ENCODE data around the gene PTGDS. TPM values are rescaled to one million over a fixed set of nuclear protein-coding genes. Genes with fewer than 3 reads are reported as not detected.

The PTGDS gene
- polyA plus RNA-seq, 3 donors = 42.1 to 113 (median 66.3) TPM

GRCh38 chr9:136964833-136965422 lies 12.4 kb upstream of the PTGDS start:
- no peak for DNase-seq (ENCODE audit: extremely low read depth in 1 of 11, low read depth in 9 of 11, low spot score in 4 of 11)

DNA sequence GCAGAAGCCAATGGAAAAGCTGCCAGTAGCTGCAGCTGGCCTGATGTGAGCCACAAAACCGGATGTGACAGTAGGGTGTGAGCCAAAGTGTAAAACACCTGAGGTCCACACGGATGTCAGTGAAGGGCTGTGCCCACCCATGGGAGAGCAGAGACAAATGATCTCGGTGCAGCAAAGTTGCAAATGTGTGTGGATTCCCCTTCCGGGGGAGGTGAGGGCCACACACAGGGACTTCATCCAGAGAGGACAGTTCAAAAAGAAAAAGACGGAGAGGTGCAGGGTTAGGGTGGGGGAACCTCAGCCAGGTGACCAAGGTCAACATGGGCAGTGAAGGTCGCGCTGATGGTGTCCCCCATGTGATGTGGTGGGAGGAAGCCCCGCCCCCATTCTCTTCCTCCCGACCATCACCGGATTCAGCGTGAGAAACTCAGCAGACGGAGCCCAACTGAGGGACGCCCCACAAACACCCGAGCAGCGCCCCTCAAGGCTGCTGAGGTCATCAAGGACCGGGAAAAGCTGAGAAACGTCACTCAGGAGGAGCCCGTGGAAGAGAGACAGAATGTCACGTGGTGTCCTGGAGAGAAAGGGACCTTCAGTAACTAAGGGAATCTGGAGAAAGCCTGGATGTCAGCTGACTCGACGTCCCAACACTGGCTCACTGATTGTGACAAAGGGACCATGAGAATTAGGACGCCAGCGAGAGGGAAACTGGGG lies 11.4 kb upstream of the PTGDS start:
- DNase-seq (ENCODE audit: extremely low read depth in 1 of 11, low read depth in 9 of 11, low spot score in 4 of 11) = no peak

DNA sequence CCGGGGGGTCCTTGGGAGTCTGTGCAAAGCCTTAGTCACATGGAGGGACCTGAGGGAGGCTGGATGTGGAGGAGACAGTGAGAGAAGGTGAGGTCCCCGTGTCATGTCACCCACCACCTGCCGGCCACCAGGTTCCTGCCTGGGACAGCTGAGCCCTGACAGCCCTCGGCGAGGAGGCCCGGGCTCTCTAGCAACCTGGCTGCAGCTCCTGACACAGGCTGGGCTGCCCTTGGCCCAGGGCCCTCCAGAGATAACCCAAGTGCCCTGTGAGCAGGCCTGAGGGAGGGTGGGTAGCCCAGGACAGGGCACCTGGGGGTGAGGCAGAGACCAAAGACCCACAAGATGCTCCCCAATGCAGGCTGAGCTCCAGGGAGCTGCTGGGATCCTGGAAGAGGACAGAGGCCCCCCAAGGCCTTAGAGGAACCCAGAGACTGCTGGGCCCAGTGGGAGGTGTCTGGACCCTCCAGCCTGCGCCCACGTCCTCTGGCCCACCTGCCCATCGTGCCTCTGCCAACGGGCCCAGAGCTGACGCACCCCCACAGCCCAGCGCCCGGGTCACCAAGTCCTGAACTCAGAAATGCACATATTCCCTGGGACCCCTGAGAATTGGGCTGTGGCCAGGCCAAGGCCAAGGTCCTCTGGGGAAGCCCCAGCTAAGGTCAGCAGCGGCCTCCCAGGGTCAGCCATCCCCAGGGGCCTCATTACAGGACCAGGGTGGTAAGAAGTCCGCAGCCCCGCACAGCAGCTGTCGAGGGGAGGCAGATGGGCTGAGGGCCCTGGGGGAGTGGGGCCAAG lies 8.8 kb upstream of the PTGDS start:
- no peak for DNase-seq (ENCODE audit: extremely low read depth in 1 of 11, low read depth in 9 of 11, low spot score in 4 of 11)

DNA sequence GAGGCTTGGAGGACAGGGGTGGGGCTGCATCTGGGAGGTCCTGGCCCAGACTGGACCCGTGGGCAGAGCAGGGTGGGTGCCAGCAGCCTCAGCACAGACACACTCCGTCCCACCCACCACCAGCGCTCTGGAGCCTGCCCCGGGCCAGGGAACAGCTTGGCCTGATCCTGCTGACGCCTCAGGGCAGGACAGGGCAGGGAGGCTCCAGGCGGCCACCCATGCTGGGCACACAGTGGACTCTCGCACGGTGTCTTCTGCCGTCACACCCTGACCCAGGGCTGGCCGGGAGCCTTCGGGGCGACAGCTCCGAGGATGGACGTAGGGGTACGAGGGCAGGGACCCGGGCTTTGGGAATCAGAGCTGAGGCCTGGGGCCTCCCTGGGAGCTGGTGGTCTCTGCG lies 8.2 kb upstream of the PTGDS start:
- no peak for DNase-seq (ENCODE audit: extremely low read depth in 1 of 11, low read depth in 9 of 11, low spot score in 4 of 11)

- no peak for DNase-seq (ENCODE audit: extremely low read depth in 1 of 11, low read depth in 9 of 11, low spot score in 4 of 11)
These were observed 7.5 kb upstream of the PTGDS start for GRCh38 chr9:136969774-136970173.

DNA sequence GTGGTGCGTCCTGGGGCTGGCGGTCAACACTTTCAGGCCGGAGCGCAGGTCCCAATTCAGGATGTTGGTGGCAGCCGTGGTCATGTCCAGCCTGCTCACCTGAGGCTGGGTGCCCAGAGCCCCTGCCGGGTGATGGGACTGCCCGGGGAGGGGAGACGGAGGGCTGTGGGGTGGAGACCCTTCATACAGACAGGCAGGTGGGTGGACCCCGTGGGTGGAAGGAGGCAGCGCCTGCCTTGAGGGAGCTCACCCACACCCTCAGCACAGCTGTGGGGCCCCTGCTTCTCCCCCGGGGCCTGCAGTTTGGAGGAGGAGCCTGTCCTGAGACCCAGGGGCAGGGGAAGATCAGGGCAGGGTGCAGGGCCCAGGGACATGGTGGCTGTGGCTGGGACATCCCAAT lies 6.9 kb upstream of the PTGDS start:
- DNase-seq (ENCODE audit: extremely low read depth in 1 of 11, low read depth in 9 of 11, low spot score in 4 of 11) = no peak

DNA sequence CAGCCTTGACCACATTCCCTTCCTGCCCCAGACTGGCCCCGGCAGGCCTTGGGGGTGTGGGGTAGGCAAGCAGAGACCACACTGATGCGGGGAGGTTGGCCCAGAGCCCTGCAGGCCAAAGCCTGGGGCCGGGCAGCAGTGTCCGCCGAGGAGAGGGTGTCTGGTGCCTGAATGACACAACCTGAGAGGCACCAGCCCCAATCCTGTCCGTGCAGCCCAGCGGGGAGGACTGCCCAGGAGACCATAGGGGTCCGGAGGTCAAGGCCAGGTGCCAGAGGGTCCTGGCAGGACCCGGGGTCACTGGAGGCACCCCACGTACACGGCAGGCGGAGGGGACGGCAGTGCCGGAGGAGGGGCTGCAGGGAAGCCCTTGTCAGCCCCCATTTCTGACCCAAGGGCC lies 5.6 kb upstream of the PTGDS start:
- no peak for DNase-seq (ENCODE audit: extremely low read depth in 1 of 11, low read depth in 9 of 11, low spot score in 4 of 11)

GRCh38 chr9:136972335-136972734 lies 5.0 kb upstream of the PTGDS start:
- no peak for DNase-seq (ENCODE audit: extremely low read depth in 1 of 11, low read depth in 9 of 11, low spot score in 4 of 11)

DNA sequence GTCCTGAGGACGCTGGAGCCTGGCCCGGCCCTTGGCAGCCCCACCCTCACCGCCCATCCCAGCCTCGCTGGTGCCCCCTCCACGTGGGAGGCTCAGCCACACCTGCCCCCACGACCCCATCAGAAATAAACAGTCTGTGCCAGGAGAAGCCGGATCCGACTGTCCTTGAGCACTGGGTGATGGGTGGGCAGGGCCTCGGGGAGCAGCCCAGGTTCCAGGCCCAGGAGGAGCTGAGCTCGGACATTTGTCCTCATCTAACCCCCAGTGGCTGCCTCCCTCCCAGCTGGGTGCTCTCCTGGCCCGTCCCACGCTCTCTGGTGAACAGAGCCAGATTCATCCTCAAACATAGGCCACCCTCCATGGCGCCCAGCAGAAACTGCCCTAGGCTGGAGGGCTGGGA lies 4.6 kb upstream of the PTGDS start:
- no peak for DNase-seq (ENCODE audit: extremely low read depth in 1 of 11, low read depth in 9 of 11, low spot score in 4 of 11)

DNA sequence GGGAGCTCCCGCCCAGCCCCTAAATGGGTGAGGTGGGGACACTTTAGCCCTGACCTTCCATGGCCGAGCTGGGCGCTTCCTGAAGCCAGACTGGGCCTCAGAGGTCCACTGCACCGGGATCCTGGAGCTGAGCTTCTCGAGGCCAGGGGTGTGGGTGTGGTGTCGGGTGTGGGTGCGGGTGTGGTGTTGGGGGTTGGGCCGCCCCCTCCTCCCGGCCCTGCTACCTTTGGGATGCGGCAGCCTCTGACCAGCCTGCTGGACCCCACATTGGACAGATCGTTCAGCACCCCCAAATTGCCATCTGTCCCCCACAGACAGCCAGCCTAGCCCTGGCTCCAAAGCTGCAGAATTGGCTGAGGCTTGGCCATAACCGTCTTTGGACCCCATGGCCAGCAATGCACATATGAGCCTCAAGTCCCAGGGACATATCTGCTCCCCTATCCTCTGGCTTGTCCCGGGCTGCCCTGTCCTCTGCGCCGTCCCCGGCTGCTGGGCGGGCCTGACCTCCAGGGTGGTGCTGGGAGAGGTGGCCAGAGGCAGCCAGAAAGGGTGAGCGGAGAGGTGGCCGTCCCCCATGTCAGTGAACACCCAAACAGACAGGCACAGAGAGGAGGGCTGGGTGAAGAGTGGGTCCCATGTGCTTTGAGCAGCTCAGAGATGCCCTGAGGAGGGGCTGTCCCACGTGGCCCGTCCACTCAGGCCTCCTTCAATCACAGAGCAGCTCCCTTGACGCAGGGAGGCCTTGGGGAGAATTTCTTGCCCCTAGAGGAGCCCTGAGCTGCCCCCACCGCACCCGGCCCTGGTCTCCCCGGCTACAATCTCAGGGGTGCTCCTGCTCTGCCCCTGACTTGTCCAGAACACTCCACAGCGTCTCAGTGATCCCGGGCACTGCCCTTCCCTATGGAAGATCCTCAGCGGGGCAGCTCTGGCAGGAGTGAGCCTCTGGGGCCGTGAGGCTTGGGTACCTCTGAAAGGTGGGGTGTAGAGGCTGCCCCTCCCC lies 3.4 kb upstream of the PTGDS start:
- DNase-seq (ENCODE audit: extremely low read depth in 1 of 11, low read depth in 9 of 11, low spot score in 4 of 11) = no peak

GRCh38 chr9:136974817-136975535 lies 2.3 kb upstream of the PTGDS start:
- DNase-seq (ENCODE audit: extremely low read depth in 1 of 11, low read depth in 9 of 11, low spot score in 4 of 11) = no peak

DNA sequence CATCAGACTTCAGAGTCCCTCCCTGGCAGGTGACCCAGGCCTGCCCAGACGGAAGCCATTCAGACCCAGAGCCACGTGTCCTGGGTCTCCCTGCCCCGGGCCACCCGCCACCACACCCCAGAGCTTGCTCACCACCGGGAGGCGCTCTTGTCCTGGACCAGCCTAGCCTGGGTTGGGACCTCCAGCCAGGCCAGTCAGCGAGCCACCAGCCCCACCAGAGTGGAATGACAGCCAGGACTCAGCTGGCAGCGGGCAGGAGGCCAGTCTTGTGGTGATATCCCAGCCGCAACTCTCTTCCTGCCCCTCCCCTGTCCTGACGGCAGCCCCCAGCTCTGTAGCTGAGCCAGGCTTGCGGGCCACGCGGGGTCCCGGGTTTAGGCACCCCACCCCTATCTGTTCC lies 1.7 kb upstream of the PTGDS start:
- DNase-seq (ENCODE audit: extremely low read depth in 1 of 11, low read depth in 9 of 11, low spot score in 4 of 11) = no peak

DNA sequence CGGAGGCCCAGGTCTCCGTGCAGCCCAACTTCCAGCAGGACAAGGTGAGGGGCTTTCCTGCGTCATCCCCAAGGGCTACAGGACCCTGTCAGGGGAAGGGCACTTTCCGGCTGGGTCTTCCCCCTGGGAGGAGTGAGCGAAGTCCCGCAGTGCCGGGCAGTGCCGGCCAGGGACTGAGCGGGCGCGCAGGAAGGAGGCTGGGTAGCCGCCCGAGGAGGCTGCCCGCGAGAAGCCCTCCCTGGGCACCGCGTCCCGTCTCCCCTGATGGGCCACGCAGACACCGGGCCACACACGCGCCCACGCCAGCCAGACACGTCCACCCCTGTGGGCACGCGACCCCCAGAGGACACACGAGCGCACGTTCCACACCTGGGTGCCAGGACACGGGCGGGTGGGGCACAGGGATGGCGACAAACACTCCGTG lies 357 bp downstream of the PTGDS start:
- no peak for DNase-seq (ENCODE audit: extremely low read depth in 1 of 11, low read depth in 9 of 11, low spot score in 4 of 11)

GRCh38 chr9:136978073-136978864 lies 965 bp downstream of the PTGDS start:
- DNase-seq (ENCODE audit: extremely low read depth in 1 of 11, low read depth in 9 of 11, low spot score in 4 of 11) = peak in 3 of 11 donors; percentile 44 to 54 (median 49)

DNA sequence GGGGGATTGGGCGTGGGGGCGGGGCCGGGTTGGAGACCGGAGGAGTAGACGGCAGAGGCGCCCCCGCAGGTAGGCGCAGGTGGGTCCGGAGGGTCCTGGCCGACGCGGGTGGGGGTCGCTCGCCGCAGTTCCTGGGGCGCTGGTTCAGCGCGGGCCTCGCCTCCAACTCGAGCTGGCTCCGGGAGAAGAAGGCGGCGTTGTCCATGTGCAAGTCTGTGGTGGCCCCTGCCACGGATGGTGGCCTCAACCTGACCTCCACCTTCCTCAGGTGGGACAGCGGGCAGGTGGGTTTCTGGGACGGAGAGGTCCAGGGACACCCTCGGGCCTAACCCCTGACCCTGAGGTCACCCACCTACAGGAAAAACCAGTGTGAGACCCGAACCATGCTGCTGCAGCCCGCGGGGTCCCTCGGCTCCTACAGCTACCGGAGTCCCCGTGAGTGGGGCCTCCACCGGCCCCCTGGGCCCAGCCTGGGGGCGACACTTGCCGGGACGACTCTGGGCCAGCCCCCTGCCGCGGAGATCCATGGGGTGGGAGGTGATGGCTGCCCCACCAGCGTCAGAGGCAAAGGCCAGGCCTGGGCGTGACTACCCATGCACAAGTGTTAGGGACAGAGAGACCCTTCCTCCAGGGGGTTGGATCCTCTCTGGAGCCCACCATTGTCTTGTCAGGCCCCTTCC lies 1.7 kb downstream of the PTGDS start:
- no peak for DNase-seq (ENCODE audit: extremely low read depth in 1 of 11, low read depth in 9 of 11, low spot score in 4 of 11)

DNA sequence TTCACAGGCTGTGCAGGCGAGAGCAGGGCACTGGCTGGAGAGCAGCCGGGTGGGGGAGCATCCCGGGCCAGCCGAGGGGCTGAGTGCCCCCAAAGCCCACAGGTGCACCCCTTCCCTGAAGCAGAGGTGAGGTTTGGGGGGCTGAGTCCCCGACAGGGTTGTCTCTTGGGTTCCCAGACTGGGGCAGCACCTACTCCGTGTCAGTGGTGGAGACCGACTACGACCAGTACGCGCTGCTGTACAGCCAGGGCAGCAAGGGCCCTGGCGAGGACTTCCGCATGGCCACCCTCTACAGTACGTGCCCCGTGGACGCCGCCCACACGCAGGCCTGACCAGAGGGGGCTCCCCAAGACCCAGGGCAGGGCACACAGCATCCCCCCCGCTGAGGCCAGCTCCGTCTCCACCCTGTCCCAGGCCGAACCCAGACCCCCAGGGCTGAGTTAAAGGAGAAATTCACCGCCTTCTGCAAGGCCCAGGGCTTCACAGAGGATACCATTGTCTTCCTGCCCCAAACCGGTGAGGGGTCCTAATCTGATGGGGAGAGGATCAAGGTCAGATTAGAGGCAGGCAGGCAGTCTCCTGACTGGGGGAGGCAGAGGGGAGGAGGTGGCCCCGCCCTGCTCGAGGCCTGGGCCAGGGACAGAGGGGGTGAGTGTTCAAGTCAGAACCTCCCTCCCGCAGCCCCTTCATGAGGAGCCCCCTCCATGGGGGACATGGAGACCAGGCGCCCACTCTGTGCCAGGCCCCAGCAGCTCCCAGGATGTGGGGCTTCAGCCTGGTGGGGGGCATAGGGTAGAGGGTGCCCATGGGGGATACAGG lies 2.7 kb downstream of the PTGDS start:
- no peak for DNase-seq (ENCODE audit: extremely low read depth in 1 of 11, low read depth in 9 of 11, low spot score in 4 of 11)
